ENCODE measurements around the gene NRARP.

Gene NRARP

GRCh38 chr9:137323531-137324331 lies 21.7 kb upstream of the NRARP start:
- DNase-seq (ENCODE audit: low read depth in 2 of 3, low spot score in 1 of 3), result no peak

- DNase-seq (ENCODE audit: low read depth in 2 of 3, low spot score in 1 of 3), result no peak
Observed at GRCh38 chr9:137321726-137322361, 19.8 kb upstream of the NRARP start.

- DNase-seq (ENCODE audit: low read depth in 2 of 3, low spot score in 1 of 3), result no peak
Observed at GRCh38 chr9:137320555-137321384, 18.7 kb upstream of the NRARP start.

- no peak for DNase-seq (ENCODE audit: low read depth in 2 of 3, low spot score in 1 of 3)
Observed at GRCh38 chr9:137319739-137320551, 17.9 kb upstream of the NRARP start.

GRCh38 chr9:137319011-137319738 lies 17.1 kb upstream of the NRARP start:
- no peak for DNase-seq (ENCODE audit: low read depth in 2 of 3, low spot score in 1 of 3)

- DNase-seq (ENCODE audit: low read depth in 2 of 3, low spot score in 1 of 3), result no peak
Observed at GRCh38 chr9:137318602-137319001, 16.5 kb upstream of the NRARP start.

GRCh38 chr9:137317718-137318511 lies 15.8 kb upstream of the NRARP start:
- no peak for DNase-seq (ENCODE audit: low read depth in 2 of 3, low spot score in 1 of 3)

- no peak for DNase-seq (ENCODE audit: low read depth in 2 of 3, low spot score in 1 of 3)
Observed at GRCh38 chr9:137317021-137317717, 15.1 kb upstream of the NRARP start.

GRCh38 chr9:137316012-137316981 lies 14.2 kb upstream of the NRARP start:
- DNase-seq (ENCODE audit: low read depth in 2 of 3, low spot score in 1 of 3), result no peak

- no peak for DNase-seq (ENCODE audit: low read depth in 2 of 3, low spot score in 1 of 3)
Observed at GRCh38 chr9:137315581-137316011, 13.5 kb upstream of the NRARP start.

GRCh38 chr9:137314561-137315560 lies 12.8 kb upstream of the NRARP start:
- no peak for DNase-seq (ENCODE audit: low read depth in 2 of 3, low spot score in 1 of 3)

- no peak for DNase-seq (ENCODE audit: low read depth in 2 of 3, low spot score in 1 of 3)
Observed at GRCh38 chr9:137313956-137314560, 12.0 kb upstream of the NRARP start.

GRCh38 chr9:137313326-137313936 lies 11.4 kb upstream of the NRARP start:
- DNase-seq (ENCODE audit: low read depth in 2 of 3, low spot score in 1 of 3), result no peak

- DNase-seq (ENCODE audit: low read depth in 2 of 3, low spot score in 1 of 3), result no peak
Observed at GRCh38 chr9:137312852-137313325, 10.8 kb upstream of the NRARP start.

Measured in stimulated activated CD4-positive, alpha-beta T cell treated with anti-CD3 and anti-CD28 coated beads, Interleukin-12 subunit alpha, Interleukin-12 subunit beta, amount 100 ng/mL, for 48 hours (primary cell).